Liver (tissue), 3 donors: ENCODE results near the gene SERP2.

ENCODE experiments used
- ATF3 ChIP-seq: IDR thresholded peaks from 2 replicates; pipeline ENCODE4 v1.6.1; 2016; ENCODE audit warnings: antibody characterized with exemption
- CTCF ChIP-seq: fragments of 150-350 bp; IDR thresholded peaks from 2 replicates; pipeline ENCODE4 v1.5.1; 2017; ENCODE audit warnings: improper control_type of control experiment, low read depth, low read length; ENCODE audit not compliant: missing input control
- EGR1 ChIP-seq, 2 donors: IDR thresholded peaks; 2 replicates each; pipeline ENCODE4 v1.6.1; 2016 to 2018; ENCODE audit warnings: antibody characterized with exemption in 2 of 2, low read depth in 2 of 2
- FOXA1 ChIP-seq: IDR thresholded peaks from 2 replicates; pipeline ENCODE4 v1.6.1; 2016; ENCODE audit warnings: antibody characterized with exemption
- GABPA ChIP-seq, 2 donors: IDR thresholded peaks in 1 of 2; conservative IDR thresholded peaks in 1 of 2; 2 replicates each; pipeline ENCODE4 v1.6.1; 2016; ENCODE audit warnings: antibody characterized with exemption in 2 of 2, mild to moderate bottlenecking in 1 of 2, moderate library complexity in 1 of 2
- JUND ChIP-seq, 2 donors: IDR thresholded peaks; 2 replicates each; pipeline ENCODE4 v1.6.1; 2016; ENCODE audit warnings: antibody characterized with exemption in 2 of 2
- MAX ChIP-seq: IDR thresholded peaks from 2 replicates; pipeline ENCODE4 v1.6.1; 2016; ENCODE audit warnings: antibody characterized with exemption
- RAD21 ChIP-seq, 2 donors: IDR thresholded peaks; 2 replicates each; pipeline ENCODE4 v1.6.1; 2016; ENCODE audit warnings: antibody characterized with exemption in 2 of 2, mild to moderate bottlenecking in 2 of 2
- REST ChIP-seq: IDR thresholded peaks from 2 replicates; pipeline ENCODE4 v1.6.1; 2016; ENCODE audit warnings: antibody characterized with exemption, mild to moderate bottlenecking
- RXRA ChIP-seq, 2 donors: IDR thresholded peaks; 2 replicates each; pipeline ENCODE4 v1.6.1; 2017 to 2018; ENCODE audit warnings: antibody characterized with exemption in 2 of 2, mild to moderate bottlenecking in 1 of 2
- SP1 ChIP-seq: IDR thresholded peaks from 2 replicates; pipeline ENCODE4 v1.6.1; 2018; ENCODE audit warnings: antibody characterized with exemption, mild to moderate bottlenecking
- TAF1 ChIP-seq: conservative IDR thresholded peaks from 2 replicates; pipeline ENCODE4 v1.6.1; 2016; ENCODE audit warnings: antibody characterized with exemption, mild to moderate bottlenecking
- ZBTB33 ChIP-seq: IDR thresholded peaks from 2 replicates; pipeline ENCODE4 v1.6.1; 2016; ENCODE audit warnings: antibody characterized with exemption
- donor health status: healthy.
- donor health status: healthy.

- TF ChIP-seq CTCF = no peak
- TF ChIP-seq RAD21 (IDR thresholded peaks at IDR 0.05) = no peak
- no peak for TF ChIP-seq MAX
- TF ChIP-seq EGR1 (IDR thresholded peaks at IDR 0.05; ENCODE audit: low read depth in 2 of 2) = no peak
- no peak for TF ChIP-seq REST
- no peak for TF ChIP-seq RXRA (IDR thresholded peaks at IDR 0.05)
- TF ChIP-seq ZBTB33 = no peak
- no peak for TF ChIP-seq FOXA1
- TF ChIP-seq TAF1 = no peak
- no peak for TF ChIP-seq GABPA (IDR thresholded peaks at IDR 0.05 in 1 of 2, conservative IDR thresholded peaks at IDR 0.05 in 1 of 2)
- no peak for TF ChIP-seq ATF3
- no peak for TF ChIP-seq SP1
- TF ChIP-seq JUND (IDR thresholded peaks at IDR 0.05) = no peak
Observed at GRCh38 chr13:44416744-44417143, 43.1 kb downstream of the SERP2 start.
